Measurements from ENCODE around the gene SH3TC2.

Gene SH3TC2

DNA sequence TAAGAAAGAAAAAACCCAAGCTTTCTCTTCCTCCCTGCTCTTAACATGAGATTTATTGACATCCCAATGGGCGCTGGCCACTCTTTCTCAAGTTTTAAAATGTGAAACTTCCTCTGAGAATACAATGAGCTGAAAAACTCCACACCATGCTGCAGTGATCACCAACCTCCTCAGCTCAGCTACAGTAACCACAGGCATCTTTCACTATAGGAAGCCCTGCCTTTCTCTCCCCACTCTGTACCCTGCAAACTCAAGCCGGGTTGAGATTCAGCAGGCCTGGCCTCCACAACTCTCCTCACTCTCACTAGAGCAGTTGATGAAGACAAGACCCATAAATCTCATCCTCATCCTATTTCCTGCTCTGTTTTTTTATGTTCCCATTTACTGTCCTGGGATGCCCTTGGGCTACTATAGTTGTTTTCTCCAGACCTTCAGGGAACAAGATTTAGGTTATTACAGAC lies 48.3 kb downstream of the SH3TC2 start:
- no peak for DNase-seq (ENCODE audit: extremely low spot score)
- ChIA-PET POLR2A (no interaction called here), CTCF (interaction anchor here (1.4 to 1.7 kb wide), 2 partner anchors 21 to 282 kb away, joined by 4 to 5 read pairs; no protein-coding TSS in a partner anchor)
- TF ChIP-seq, protein P1, sequence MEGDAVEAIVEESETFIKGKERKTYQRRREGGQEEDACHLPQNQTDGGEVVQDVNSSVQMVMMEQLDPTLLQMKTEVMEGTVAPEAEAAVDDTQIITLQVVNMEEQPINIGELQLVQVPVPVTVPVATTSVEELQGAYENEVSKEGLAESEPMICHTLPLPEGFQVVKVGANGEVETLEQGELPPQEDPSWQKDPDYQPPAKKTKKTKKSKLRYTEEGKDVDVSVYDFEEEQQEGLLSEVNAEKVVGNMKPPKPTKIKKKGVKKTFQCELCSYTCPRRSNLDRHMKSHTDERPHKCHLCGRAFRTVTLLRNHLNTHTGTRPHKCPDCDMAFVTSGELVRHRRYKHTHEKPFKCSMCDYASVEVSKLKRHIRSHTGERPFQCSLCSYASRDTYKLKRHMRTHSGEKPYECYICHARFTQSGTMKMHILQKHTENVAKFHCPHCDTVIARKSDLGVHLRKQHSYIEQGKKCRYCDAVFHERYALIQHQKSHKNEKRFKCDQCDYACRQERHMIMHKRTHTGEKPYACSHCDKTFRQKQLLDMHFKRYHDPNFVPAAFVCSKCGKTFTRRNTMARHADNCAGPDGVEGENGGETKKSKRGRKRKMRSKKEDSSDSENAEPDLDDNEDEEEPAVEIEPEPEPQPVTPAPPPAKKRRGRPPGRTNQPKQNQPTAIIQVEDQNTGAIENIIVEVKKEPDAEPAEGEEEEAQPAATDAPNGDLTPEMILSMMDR (IDR thresholded peaks at IDR 0.05; ENCODE audit: control extremely low read depth, extremely low read depth, low read depth, missing control alignments) = no peak

DNA sequence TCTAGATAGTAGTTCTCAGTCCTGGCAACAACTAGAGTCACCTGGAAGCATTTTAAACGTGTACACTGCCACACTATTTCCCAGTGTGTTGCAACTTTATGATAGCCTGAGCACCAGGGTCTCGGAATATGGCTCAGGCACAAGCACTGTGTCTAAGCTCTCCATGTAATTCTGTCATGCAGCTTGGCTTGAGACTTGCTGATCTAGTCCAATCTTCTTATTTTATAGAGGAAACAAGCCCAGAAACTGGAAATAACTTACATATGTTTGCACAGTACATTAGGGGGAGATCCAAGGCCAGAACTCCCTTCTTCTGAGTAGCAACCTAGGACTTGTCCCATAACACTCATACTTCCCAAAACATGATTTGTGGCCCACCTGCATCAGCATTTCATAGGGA lies 49.1 kb downstream of the SH3TC2 start:
- ChIA-PET POLR2A (no interaction called here), CTCF (interaction anchor here (1.0 to 1.7 kb wide), 3 partner anchors 11 to 281 kb away, joined by 3 to 5 read pairs (median 4); no protein-coding TSS in a partner anchor)
- TF ChIP-seq, protein P1 (IDR thresholded peaks at IDR 0.05; ENCODE audit: control extremely low read depth, extremely low read depth, low read depth, missing control alignments) = no peak
- no peak for DNase-seq (ENCODE audit: extremely low spot score)

DNA sequence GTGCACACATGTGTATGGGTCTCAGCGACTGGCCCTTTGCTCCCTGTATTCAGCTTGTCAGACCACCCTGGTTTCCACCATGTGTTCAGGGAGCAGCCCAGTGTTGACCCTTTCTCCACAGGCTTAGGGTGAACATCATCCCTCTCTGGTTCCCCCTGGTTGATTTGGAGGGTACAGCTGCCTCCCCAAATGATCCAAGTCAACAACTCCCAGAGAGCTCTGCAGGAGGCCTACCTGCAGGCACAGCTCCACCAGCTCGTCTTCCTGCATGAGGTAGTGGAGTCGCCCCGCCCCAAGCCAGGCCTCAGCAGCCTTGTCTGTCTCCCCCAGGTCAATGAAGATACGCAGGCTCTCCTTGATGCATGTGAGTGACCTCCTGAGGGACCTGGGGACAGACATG lies 50.5 kb downstream of the SH3TC2 start:
- no peak for DNase-seq (ENCODE audit: extremely low spot score)
- ChIA-PET CTCF (interaction anchor here (0.9 to 1.3 kb wide), 3 partner anchors 8 to 281 kb away, joined by 3 read pairs; no protein-coding TSS in a partner anchor), POLR2A (no interaction called here)
- TF ChIP-seq, protein P1 (IDR thresholded peaks at IDR 0.05; ENCODE audit: control extremely low read depth, extremely low read depth, low read depth, missing control alignments) = no peak

DNA sequence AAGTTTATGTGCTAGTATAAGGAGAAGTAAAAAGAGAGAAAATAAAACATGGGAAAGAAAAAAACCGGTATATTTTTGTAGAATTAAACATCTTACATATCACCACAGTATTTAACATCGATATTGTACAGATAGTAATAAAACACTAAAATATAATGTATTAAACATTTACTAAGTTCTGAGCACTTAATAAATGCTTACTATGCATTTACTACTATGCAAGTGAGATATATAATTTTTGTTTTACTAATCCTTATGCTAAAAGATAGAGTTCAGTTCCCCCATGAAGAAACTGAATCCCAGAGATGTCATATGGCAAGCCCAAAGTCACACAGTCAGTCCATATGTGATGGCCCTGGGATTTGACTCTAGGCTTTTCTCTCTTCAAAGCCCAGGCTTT lies 51.1 kb downstream of the SH3TC2 start:
- TF ChIP-seq, protein P1 (IDR thresholded peaks at IDR 0.05; ENCODE audit: control extremely low read depth, extremely low read depth, low read depth, missing control alignments) = no peak
- CTCF ChIA-PET = interaction anchor here (0.8 to 1.2 kb wide), 3 partner anchors 13 to 280 kb away, joined by 3 read pairs; no protein-coding TSS in a partner anchor

DNA sequence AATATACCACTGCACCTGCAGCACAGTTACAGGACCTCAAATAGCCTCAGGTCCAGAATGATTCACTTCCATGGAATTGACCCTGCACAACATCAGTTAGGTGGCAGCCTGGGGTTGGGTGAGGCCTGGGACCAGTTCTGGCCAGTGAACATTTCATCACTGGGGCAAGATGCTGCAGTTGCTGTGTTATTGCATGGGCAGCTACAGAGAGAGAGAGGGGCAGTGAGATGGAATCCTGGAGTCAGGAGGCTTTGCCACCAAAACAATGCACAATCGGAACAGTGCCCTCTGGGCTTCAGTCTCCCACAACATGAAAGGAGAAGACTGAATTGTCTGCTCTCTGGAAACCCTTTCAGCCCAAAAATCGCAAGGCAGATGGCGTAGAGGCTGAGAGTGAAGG lies 51.8 kb downstream of the SH3TC2 start:
- DNase-seq (ENCODE audit: extremely low spot score) = no peak
- CTCF ChIA-PET = interaction anchor here (0.7 to 1.8 kb wide), 4 partner anchors 13 to 54 kb away, joined by 3 to 5 read pairs (median 3); no protein-coding TSS in a partner anchor
- POLR2A ChIA-PET = no interaction called here
- TF ChIP-seq, protein P1 (IDR thresholded peaks at IDR 0.05; ENCODE audit: control extremely low read depth, extremely low read depth, low read depth, missing control alignments) = no peak

More for the DNA sequence above, 51.1 kb downstream of the SH3TC2 start:
- no peak for DNase-seq (ENCODE audit: extremely low spot score)
- POLR2A ChIA-PET = no interaction called here

DNA sequence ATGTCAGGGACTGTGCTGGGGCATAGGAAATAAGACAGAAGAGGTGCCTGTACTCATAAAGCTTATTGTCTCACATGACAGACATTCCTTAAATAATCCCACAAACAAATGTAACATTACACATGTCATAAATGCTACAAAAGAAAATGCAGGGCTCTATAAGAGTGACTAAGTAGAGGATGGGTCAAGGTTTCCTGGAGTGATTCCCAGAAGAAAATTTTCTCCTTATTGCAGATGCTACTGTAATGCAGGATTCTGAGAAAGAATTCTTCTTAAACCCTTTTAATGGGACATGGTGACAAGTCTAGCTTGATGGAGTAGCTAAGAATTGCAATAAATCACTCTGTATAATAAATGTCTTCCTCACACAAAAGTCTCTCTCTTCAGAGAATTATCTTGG lies 55.7 kb downstream of the SH3TC2 start:
- ChIA-PET CTCF (interaction anchor here (1.7 to 24.0 kb wide), 5 partner anchors 11 to 270 kb away, joined by 4 to 276 read pairs (median 6); no protein-coding TSS in a partner anchor), POLR2A (no interaction called here)
- DNase-seq (ENCODE audit: extremely low spot score) = no peak
- TF ChIP-seq, protein P1 (IDR thresholded peaks at IDR 0.05; ENCODE audit: control extremely low read depth, extremely low read depth, low read depth, missing control alignments) = no peak

All from GM10248 (cell line).